MCF 10A (cell line): ENCODE results near the gene MATCAP1. TPM values are rescaled to one million over a fixed set of nuclear protein-coding genes. Genes with fewer than 3 reads are reported as not detected.
A peak's percentile ranks its signal among the peaks of the same experiment; 100 is the strongest.

Source experiments
- BruUV-seq: library from RNA; stranded (reverse); fragments of 400-500 nt; replicated peaks from 2 replicates; lab custom pipeline; 2021; lab: Mats Ljungman, UMichigan
- CTCF ChIA-PET: fragments of 300-600 bp; sonication (Branson Sonifier 250); formaldehyde crosslinking; extraction: SDS; loops from one replicate; lab custom pipeline; 2021; ENCODE audit warnings: antibody characterized with exemption, inconsistent platforms; lab: Yijun Ruan, JAX
- POLR2A ChIA-PET: fragments of 300-600, 350-650 bp; sonication (Branson Sonifier 250); formaldehyde crosslinking; extraction: SDS; loops from one replicate; lab custom pipeline; 2020; ENCODE audit warnings: antibody characterized with exemption, inconsistent platforms; lab: Yijun Ruan, JAX
- DNase-seq: peaks from one replicate; pipeline ENCODE4 v3.0.0-alpha.2; 2018; ENCODE audit not compliant: unreplicated experiment
- H3K27ac Mint-ChIP-seq: one replicate; pipeline ENCODE4 v1.8.0; 2022; ENCODE audit warnings: mild to moderate bottlenecking, low read depth, mixed read lengths; ENCODE audit not compliant: unreplicated experiment
- H3K27me3 Mint-ChIP-seq: one replicate; pipeline ENCODE4 v1.8.0; 2022; ENCODE audit warnings: mixed read lengths; ENCODE audit not compliant: insufficient read depth, unreplicated experiment
- H3K36me3 Mint-ChIP-seq: one replicate; pipeline ENCODE4 v1.8.0; 2022; ENCODE audit warnings: mild to moderate bottlenecking, moderate library complexity, mixed read lengths; ENCODE audit not compliant: insufficient read depth, unreplicated experiment
- H3K4me1 Mint-ChIP-seq: one replicate; pipeline ENCODE4 v1.8.0; 2022; ENCODE audit warnings: mixed read lengths; ENCODE audit not compliant: insufficient read depth, unreplicated experiment
- H3K4me3 Mint-ChIP-seq: one replicate; pipeline ENCODE4 v1.8.0; 2022; ENCODE audit warnings: mild to moderate bottlenecking, moderate library complexity, mixed read lengths; ENCODE audit not compliant: unreplicated experiment
- H3K9me3 Mint-ChIP-seq: one replicate; pipeline ENCODE4 v1.8.0; 2022; ENCODE audit warnings: mixed read lengths; ENCODE audit not compliant: unreplicated experiment
- intact Hi-C: fragments of 100-400 bp; cut with micrococcal nuclease; formaldehyde crosslinking; loops from 2 replicates; pipeline ENCODE4 v1.14.1; 2022
- total RNA-seq: library from RNA; stranded (reverse); gene quantifications from 2 replicates; pipeline ENCODE4 v1.2.3, GENCODE V29; 2022
- TF ChIP-seq, protein P1 (sequence below): fragments of 200-600 bp; IDR thresholded peaks from one replicate; pipeline ENCODE4 v1.8.0; 2022; ENCODE audit warnings: antibody characterized with exemption, mild to moderate bottlenecking; ENCODE audit not compliant: unreplicated experiment

Gene MATCAP1
- total RNA-seq, 1 experiment from 2014 or later: 18.1 TPM

DNA sequence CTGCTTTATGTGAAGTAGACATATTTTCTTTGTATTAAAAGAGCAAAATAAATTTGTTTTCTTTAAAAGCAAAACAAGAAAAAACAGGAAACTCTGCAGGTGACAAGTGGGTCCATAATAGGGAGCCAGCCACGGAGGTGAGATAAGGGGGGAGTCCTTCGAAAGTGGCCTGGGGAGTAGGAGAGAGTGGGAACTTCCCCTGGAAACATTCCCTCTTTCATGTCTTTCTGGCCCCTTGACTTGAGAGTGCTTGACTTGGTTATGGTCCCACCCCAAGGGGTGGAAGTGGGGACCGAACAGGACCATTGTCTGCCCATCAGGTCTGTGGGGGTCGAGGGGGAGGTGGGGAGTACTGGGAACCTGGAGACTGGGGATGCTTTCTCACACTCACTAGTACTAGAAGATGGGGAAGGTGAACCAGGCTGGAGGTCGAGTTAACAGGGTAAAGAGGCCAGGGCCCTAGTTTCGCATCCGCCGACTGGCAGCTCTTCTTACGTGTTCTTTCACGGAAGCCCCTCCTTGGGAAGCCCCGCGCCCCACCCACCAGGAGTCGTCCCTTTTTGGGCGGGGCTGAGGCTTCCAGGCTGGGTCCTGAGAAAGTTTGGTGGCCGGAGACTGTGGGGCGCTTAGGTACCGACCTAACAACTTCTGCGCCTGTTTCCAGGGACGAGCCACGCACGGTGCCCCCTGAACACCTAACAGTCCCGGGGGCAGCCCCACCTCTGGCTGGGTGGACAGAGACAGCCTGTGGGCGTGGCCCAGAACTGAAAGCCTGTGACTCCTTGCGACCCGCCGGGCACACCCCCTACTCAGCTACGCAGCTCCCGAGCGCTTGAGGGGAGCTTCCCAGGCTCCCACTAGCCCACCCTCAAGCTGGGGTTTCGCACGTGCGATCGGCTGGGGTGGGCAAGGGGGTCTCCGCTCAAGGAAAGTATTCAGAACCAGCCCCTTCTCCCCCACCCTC, 24.8 kb downstream of the MATCAP1 start:
- Mint-ChIP-seq H3K27me3 (no peaks in the 10 kb centered on the region), H3K4me3 (peak overlapping the region; percentile 84), H3K9me3 (no peaks in the 10 kb centered on the region), H3K4me1 (peaks cover 9% of the 10 kb centered on the region), H3K36me3 (peaks cover 12% of the 10 kb centered on the region), H3K27ac (no peak overlapping the region)
- CTCF ChIA-PET: interaction anchor here (0.6 to 5.1 kb wide), 13 partner anchors 11 to 760 kb away, joined by 3 to 29 read pairs (median 3); partner anchors contain the start of gene NOL3
- BruUV-seq: no TSS peak
- TF ChIP-seq, protein P1, sequence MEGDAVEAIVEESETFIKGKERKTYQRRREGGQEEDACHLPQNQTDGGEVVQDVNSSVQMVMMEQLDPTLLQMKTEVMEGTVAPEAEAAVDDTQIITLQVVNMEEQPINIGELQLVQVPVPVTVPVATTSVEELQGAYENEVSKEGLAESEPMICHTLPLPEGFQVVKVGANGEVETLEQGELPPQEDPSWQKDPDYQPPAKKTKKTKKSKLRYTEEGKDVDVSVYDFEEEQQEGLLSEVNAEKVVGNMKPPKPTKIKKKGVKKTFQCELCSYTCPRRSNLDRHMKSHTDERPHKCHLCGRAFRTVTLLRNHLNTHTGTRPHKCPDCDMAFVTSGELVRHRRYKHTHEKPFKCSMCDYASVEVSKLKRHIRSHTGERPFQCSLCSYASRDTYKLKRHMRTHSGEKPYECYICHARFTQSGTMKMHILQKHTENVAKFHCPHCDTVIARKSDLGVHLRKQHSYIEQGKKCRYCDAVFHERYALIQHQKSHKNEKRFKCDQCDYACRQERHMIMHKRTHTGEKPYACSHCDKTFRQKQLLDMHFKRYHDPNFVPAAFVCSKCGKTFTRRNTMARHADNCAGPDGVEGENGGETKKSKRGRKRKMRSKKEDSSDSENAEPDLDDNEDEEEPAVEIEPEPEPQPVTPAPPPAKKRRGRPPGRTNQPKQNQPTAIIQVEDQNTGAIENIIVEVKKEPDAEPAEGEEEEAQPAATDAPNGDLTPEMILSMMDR: no peak
- peak; percentile 42 for DNase-seq
- POLR2A ChIA-PET: interaction anchor here (0.7 to 4.6 kb wide), 12 partner anchors 10 to 205 kb away, joined by 3 to 94 read pairs (median 4); partner anchors contain the start of genes E2F4, MATCAP1, NOL3 and PHAF1
- intact Hi-C loops: no loop called here

DNA sequence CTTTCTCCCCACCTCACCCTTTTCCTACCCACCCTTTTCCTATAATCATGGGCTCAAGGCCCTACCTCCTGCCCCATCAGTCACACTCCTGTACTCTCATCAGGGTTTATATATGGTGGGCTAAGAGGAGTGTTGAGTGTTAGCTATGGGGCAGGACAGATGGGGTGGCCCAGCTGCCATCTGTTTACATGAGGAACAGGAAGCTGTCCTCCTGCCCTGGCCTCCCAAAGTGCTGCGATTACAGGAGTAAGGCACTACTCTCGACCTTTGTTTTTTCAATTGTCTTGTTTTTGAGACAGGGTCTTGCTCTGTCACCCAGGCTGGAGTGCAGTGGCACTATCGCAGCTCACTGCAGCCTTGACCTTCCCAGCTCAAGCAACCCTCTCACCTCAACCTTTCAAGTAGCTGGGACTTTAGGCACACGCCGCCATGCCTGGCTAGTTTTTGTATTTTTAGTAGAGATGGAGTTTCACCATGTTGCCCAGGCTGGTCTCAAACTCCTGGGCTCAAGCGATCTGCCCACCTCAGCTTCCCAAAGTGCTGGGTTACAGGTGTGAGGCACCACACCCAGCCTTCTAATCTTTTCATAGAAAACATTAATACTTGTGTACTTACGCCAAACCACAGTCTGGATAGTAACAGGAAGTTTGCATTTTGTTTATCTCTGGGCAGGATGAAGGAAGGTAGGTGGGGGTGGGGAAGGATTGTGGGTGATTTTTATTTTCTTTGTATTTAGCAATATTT, 25.7 kb downstream of the MATCAP1 start:
- TSS peak; percentile 21 for BruUV-seq
- CTCF ChIA-PET: interaction anchor here (0.7 to 5.1 kb wide), 10 partner anchors 11 to 221 kb away, joined by 3 to 29 read pairs (median 4); partner anchors contain the start of gene TMEM208

DNA sequence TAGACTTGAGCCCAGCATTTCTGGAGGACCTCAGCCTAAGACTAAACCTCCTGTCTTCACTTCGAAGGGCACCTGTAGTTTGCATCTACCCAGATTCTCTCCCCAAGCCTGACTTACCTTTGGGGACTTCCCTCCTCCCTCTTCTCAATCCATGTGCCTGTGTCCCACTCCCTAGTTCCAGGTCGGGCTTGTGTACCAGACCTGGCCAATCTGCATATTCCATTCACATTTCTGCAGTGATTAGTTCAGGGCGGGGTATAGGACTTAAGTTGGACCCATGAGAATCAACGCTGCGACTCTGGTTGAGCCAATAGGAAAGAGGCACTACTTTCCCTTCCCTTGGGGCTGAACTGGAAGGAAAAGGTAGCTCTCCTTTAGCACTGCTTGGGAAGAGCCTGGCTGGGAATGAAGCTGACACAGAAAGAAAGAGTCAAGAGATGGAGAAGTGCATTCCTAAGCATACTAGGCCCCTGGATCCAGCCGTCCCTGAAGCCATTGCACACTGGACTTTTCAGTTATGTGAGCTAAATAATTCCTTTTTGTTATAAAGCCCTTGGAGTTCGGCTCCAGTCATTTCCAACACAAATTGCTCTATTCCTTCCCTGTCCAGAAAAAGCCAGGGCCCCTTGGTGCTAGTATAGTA, 26.5 kb downstream of the MATCAP1 start:
- TF ChIP-seq, protein P1: no peak
- POLR2A ChIA-PET: interaction anchor here (0.6 to 1.8 kb wide), 5 partner anchors 8 to 175 kb away, joined by 3 to 6 read pairs (median 5); partner anchors contain the start of gene NOL3
- CTCF ChIA-PET: interaction anchor here (0.6 to 5.1 kb wide), 9 partner anchors 10 to 361 kb away, joined by 3 to 29 read pairs (median 4); partner anchors contain the start of gene TMEM208
- Mint-ChIP-seq H3K9me3 (no peaks in the 10 kb centered on the region), H3K27ac (no peak overlapping the region), H3K4me3 (no peak overlapping the region), H3K36me3 (peaks cover 13% of the 10 kb centered on the region), H3K27me3 (no peaks in the 10 kb centered on the region), H3K4me1 (peaks cover 14% of the 10 kb centered on the region)
- BruUV-seq: no TSS peak
- intact Hi-C loops: no loop called here
- DNase-seq: no peak

More for the DNA sequence above, 25.7 kb downstream of the MATCAP1 start:
- no peak overlapping the region for H3K27ac Mint-ChIP-seq
- TF ChIP-seq, protein P1: no peak
- H3K36me3 Mint-ChIP-seq: peaks cover 13% of the 10 kb centered on the region
- no peaks in the 10 kb centered on the region for H3K27me3 Mint-ChIP-seq
- H3K9me3 Mint-ChIP-seq: no peaks in the 10 kb centered on the region
- DNase-seq: no peak
- H3K4me1 Mint-ChIP-seq: peaks cover 12% of the 10 kb centered on the region
- POLR2A ChIA-PET: interaction anchor here (0.6 to 4.6 kb wide), 8 partner anchors 9 to 174 kb away, joined by 3 to 94 read pairs (median 5); partner anchors contain the start of genes NOL3 and TMEM208
- intact Hi-C loops: no loop called here
- peak overlapping the region; percentile 84 for H3K4me3 Mint-ChIP-seq
